NCI-H128 (cell line): Measurements from ENCODE around the gene TMPRSS7.

Source experiments
- DNase-seq: peaks from one replicate; lab custom pipeline; 2025; ENCODE audit not compliant: unreplicated experiment; lab: John Stamatoyannopoulos, UW

The TMPRSS7 gene

DNA sequence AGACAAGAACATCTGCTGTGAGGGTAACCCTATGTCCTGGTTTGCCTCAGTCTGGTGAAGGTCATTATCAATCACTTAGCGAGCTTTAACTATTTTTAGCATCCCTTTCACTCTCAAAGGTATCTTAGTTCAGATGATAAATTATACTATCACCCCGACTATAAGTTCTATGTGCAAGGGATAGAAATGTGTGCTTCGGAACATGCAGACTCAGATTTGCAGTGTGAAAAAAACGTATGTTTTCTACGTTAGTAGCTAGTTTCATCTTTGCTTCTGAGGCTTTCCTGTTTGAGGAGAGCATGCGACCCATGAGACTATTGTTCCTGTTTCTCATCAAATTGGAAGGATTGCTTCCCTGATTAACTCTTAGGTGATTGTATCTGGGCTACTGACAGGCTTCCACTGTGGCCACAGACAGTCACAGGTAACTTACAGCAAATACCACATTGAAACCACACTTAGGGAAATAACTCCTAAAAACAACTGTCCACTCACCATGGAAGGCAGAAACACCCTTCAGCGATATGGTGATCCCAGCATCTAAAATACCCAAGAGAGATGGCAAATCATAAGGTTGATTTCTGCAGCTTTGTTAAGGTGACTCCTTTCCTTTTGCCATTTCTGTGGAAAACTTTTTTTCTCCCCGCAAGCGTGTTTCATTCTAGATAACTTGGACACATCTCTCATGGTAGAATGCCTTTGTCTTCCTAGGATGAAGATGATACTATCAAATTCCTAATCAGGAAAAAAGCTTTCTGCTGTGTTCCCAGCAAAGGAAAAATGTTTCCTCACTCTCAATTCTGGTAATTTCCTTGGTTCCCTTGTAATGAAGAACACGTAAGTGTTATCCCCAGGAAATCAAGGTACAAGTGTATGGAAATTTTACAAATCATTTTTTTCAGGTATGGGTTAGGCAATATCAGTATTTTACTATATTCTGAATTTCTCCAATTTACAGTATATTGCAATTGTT lies 93.3 kb downstream of the TMPRSS7 start:
- no peak for DNase-seq

DNA sequence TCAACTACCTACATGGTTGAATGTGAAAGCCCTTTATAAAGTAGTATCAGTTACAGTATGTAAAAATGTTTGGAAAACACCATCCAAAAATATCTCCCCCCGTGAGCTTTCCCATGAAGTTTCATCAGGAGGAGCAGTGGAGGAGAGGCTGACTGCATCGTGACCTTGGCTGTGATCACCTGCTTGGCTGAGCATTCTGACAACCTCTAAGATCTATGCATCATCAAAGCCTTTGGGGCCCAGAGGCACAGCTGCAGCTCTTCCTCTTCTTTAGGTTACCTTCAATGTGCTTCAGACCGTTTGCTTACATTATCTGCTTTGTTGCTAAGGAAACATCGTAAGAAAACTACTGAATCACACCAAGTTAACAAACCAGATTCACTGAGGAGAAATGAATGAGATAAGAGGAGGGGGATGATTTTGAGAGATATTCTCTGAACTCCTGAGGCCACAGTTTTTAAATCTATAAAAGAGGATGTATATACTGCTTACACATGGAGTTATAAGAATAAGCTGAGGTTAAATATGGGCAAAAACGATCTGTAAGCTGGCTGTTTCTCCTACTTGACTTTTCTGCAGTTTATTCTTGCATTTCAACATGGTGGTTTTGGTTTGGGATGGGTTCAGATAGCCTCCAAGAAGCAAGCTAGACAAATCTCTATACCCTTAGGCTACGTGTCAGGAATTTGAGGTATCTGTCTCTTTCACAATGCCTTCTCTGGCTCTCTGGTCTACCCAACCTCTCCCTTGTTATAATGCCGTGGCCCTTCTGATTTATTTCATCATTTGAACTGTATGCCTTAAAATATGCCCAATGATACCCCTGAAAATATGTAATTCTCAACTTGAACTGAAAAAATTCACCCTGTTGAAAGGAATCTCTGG lies 94.5 kb downstream of the TMPRSS7 start:
- DNase-seq, result no peak

GRCh38 chr3:112129925-112130637 lies 95.5 kb downstream of the TMPRSS7 start:
- DNase-seq, result no peak

DNA sequence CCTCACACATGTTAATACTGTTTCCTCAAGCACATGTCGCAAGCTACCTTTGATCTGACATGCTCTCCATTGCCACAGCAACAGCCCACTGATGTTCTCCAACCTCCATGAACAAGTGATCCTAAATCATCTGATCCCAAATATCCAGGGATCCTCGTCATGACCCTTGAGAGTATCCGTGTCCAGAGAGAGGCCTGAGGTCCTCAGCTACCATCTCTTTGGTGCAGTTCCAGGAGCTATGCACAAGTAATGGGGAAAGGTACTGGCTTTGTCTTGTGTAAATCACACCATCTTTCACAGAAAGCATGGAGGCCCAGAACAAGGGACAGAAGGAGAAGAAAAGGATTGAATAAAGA lies 96.1 kb downstream of the TMPRSS7 start:
- DNase-seq, result no peak
